ENCODE measurements around the gene CPA1. TPM values are rescaled to one million over a fixed set of nuclear protein-coding genes. Genes with fewer than 3 reads are reported as not detected.

CPA1 gene
- polyA plus RNA-seq, 1 donor (not counting 4 experiments of a cell fraction or from before 2014, with no cell fraction given): not detected

DNA sequence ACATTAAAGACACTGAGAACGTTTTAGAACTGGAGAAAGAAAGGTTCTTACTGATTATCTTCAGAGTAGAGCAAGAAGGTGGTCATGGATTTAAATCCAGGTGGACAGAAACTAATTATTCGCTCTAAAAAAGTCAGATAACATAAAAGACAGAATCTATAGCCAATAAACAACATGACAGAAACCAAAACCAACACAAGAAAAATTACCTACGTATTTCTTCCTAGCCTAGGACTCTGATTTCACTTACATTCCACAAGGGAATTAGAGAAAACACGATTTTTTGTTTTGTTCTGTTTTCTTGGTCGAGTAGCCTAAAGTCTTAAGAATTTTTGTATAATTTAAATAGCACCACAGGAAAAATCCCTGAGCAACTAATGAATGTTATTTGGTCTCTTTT lies 15.1 kb downstream of the CPA1 start:
- Histone ChIP-seq H3K4me2 (ENCODE audit: control insufficient read depth, extremely low read depth, insufficient read depth, low read depth, low read length) (no peak overlapping the region), H3K9ac (ENCODE audit: control insufficient read depth, extremely low read depth, insufficient read depth, low read length) (no peak overlapping the region), H3K4me1 (ENCODE audit: control insufficient read depth, extremely low read depth, insufficient read depth, low read length) (no peaks in the 10 kb centered on the region), H4K20me1 (ENCODE audit: control insufficient read depth, extremely low read depth, insufficient read depth, low read length) (no peaks in the 10 kb centered on the region), H3K9me3 (ENCODE audit: control insufficient read depth, low read depth, low read length) (no peaks in the 10 kb centered on the region), H3K4me3 (ENCODE audit: control insufficient read depth in 2 of 3, extremely low read depth in 1 of 3, insufficient read depth in 2 of 3, low read depth in 1 of 3, low read length in 3 of 3) (no peak overlapping the region), H3K27me3 (ENCODE audit: control insufficient read depth, extremely low read depth, insufficient read depth, low read length) (no peaks in the 10 kb centered on the region), H3K79me2 (ENCODE audit: control insufficient read depth, insufficient read depth, low read length) (no peaks in the 10 kb centered on the region), H3K27ac (ENCODE audit: control insufficient read depth, insufficient read depth, low read length) (no peak overlapping the region), H3K36me3 (ENCODE audit: control insufficient read depth in 2 of 2, extremely low read depth in 1 of 2, insufficient read depth in 2 of 2, low read length in 2 of 2) (no peaks in the 10 kb centered on the region), H3K9me1 (ENCODE audit: control insufficient read depth, extremely low read depth, insufficient read depth, low read length) (no peaks in the 10 kb centered on the region), H2AFZ (ENCODE audit: control insufficient read depth, low read length) (no peak overlapping the region)
- dilution Hi-C loops (cut with MboI; ENCODE audit: extremely low pct_ligation_motif_present, low sequenced_read_pairs): no loop called here
- no peak for TF ChIP-seq EZH2 (IDR thresholded peaks at IDR 0.05; ENCODE audit: low read length)
- TF ChIP-seq, protein P1, sequence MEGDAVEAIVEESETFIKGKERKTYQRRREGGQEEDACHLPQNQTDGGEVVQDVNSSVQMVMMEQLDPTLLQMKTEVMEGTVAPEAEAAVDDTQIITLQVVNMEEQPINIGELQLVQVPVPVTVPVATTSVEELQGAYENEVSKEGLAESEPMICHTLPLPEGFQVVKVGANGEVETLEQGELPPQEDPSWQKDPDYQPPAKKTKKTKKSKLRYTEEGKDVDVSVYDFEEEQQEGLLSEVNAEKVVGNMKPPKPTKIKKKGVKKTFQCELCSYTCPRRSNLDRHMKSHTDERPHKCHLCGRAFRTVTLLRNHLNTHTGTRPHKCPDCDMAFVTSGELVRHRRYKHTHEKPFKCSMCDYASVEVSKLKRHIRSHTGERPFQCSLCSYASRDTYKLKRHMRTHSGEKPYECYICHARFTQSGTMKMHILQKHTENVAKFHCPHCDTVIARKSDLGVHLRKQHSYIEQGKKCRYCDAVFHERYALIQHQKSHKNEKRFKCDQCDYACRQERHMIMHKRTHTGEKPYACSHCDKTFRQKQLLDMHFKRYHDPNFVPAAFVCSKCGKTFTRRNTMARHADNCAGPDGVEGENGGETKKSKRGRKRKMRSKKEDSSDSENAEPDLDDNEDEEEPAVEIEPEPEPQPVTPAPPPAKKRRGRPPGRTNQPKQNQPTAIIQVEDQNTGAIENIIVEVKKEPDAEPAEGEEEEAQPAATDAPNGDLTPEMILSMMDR (optimal IDR thresholded peaks at IDR 0.05 in 1 of 3, IDR thresholded peaks at IDR 0.05 in 1 of 3, conservative IDR thresholded peaks at IDR 0.05 in 1 of 3; ENCODE audit: extremely low read depth in 1 of 3, insufficient read depth in 2 of 3, low read length in 3 of 3): no peak
- no peak for FAIRE-seq
- DNase-seq (ENCODE audit: low read depth, low spot score): no peak

DNA sequence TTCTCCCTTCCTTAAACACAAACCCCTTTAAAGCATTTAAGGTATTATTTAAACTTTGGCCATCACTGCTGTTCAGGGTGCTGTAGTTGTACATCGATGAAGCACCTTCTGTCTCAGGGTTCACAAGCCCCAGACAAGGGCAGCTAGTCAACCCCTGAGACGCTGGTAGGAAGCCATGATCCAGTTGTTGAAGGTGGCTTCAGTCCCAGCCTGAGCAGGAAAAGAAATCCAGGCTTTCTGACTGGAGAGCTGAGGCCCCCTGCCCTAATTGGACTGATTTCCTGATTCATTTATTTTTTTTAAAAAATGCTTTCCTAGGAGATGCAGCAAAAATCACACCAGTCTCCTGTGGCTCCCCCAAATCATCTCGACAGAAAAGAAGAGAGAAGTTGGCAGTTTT lies 15.8 kb downstream of the CPA1 start:
- TF ChIP-seq EZH2 (IDR thresholded peaks at IDR 0.05; ENCODE audit: low read length): no peak
- TF ChIP-seq, protein P1 (optimal IDR thresholded peaks at IDR 0.05 in 1 of 3, IDR thresholded peaks at IDR 0.05 in 1 of 3, conservative IDR thresholded peaks at IDR 0.05 in 1 of 3; ENCODE audit: extremely low read depth in 1 of 3, insufficient read depth in 2 of 3, low read length in 3 of 3): no peak
- no peaks in the 10 kb centered on the region for H4K20me1 ChIP-seq (ENCODE audit: control insufficient read depth, extremely low read depth, insufficient read depth, low read length)
- H3K4me2 ChIP-seq (ENCODE audit: control insufficient read depth, extremely low read depth, insufficient read depth, low read depth, low read length): no peak overlapping the region
- H3K4me3 ChIP-seq (ENCODE audit: control insufficient read depth in 2 of 3, extremely low read depth in 1 of 3, insufficient read depth in 2 of 3, low read depth in 1 of 3, low read length in 3 of 3): no peak overlapping the region
- H3K4me1 ChIP-seq (ENCODE audit: control insufficient read depth, extremely low read depth, insufficient read depth, low read length): no peaks in the 10 kb centered on the region
- no peak overlapping the region for H2AFZ ChIP-seq (ENCODE audit: control insufficient read depth, low read length)
- H3K9me3 ChIP-seq (ENCODE audit: control insufficient read depth, low read depth, low read length): no peaks in the 10 kb centered on the region
- H3K9ac ChIP-seq (ENCODE audit: control insufficient read depth, extremely low read depth, insufficient read depth, low read length): no peak overlapping the region
- H3K79me2 ChIP-seq (ENCODE audit: control insufficient read depth, insufficient read depth, low read length): no peaks in the 10 kb centered on the region
- H3K27me3 ChIP-seq (ENCODE audit: control insufficient read depth, extremely low read depth, insufficient read depth, low read length): no peaks in the 10 kb centered on the region
- no peak for DNase-seq (ENCODE audit: low read depth, low spot score)
- FAIRE-seq: no peak
- dilution Hi-C loops (cut with MboI; ENCODE audit: extremely low pct_ligation_motif_present, low sequenced_read_pairs): no loop called here
- no peak overlapping the region for H3K27ac ChIP-seq (ENCODE audit: control insufficient read depth, insufficient read depth, low read length)
- peaks cover 0 to 4% of the 10 kb centered on the region in 2 experiments for H3K36me3 ChIP-seq (ENCODE audit: control insufficient read depth in 2 of 2, extremely low read depth in 1 of 2, insufficient read depth in 2 of 2, low read length in 2 of 2)
- no peaks in the 10 kb centered on the region for H3K9me1 ChIP-seq (ENCODE audit: control insufficient read depth, extremely low read depth, insufficient read depth, low read length)
